NOMO-1 (cell line): Measurements from ENCODE around the gene ZNF142.

Source experiments
- DNase-seq, 2 experiments: peaks; one replicate each; lab custom pipeline; 2025; ENCODE audit not compliant: unreplicated experiment in 2 of 2; lab: John Stamatoyannopoulos, UW

The ZNF142 gene

DNA sequence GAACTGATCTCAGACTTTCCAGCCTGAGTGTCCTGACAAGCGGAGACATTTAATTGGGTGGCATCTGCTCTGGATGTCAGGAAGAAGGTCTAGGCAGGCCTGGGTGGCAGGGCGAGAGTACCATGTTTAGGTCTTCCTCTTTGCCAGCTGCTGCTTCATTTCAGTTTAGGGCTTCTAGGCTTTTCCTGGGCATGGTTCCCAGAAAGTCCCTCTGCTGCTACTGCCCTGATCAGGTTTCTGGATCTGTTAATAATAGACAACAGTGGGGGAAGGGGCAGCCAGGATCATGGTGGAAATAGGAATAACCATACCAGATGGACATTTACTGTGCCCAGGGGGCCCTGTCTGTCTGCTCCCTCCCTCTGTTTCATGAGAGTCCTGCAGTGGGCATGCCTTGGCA lies 54.0 kb downstream of the ZNF142 start:
- no peak for DNase-seq
